Testis (tissue), 3 donors: ENCODE results near the gene TLK1. TPM values are rescaled to one million over a fixed set of nuclear protein-coding genes. Genes with fewer than 3 reads are reported as not detected.

Experiments
- DNase-seq: peaks from one replicate; pipeline ENCODE4 v3.0.0-alpha.2; 2019
- H3K27ac ChIP-seq, 2 donors: fragments of 200-600 bp; sonication (generic); one replicate each; pipeline ENCODE4 v1.5.1; 2019
- H3K27me3 ChIP-seq: fragments of 200-600 bp; sonication (generic); one replicate; pipeline ENCODE4 v1.5.1; 2019
- H3K36me3 ChIP-seq: fragments of 200-600 bp; sonication (generic); one replicate; pipeline ENCODE4 v1.5.1; 2017; ENCODE audit warnings: low read depth; ENCODE audit errors: missing control alignments
- H3K4me1 ChIP-seq: fragments of 200-600 bp; sonication (generic); one replicate; pipeline ENCODE4 v1.5.1; 2019
- H3K4me3 ChIP-seq, 2 donors: fragments of 200-600 bp; sonication (generic); one replicate each; pipeline ENCODE4 v1.5.1; 2017 to 2019
- H3K9me3 ChIP-seq: fragments of 200-600 bp; sonication (generic); one replicate; pipeline ENCODE4 v1.5.1; 2017
- CTCF ChIP-seq, 3 experiments: fragments of 450-650 bp in 2 of 3; fragments of 200-600 bp in 1 of 3; sonication (generic) in 1 of 3; IDR thresholded peaks; one replicate each; pipeline ENCODE4 v1.5.1; 2016 to 2019; ENCODE audit warnings: antibody characterized with exemption in 3 of 3, mild to moderate bottlenecking in 2 of 3, moderate library complexity in 1 of 3
- POLR2A ChIP-seq: fragments of 450-650 bp; IDR thresholded peaks from one replicate; pipeline ENCODE4 v1.6.1; 2017; ENCODE audit warnings: antibody characterized with exemption, mild to moderate bottlenecking, moderate library complexity
- WGBS, 2 donors: methylation state at CpG; one replicate each; pipeline ENCODE4 v1.1.5; 2018; 5-methylcytosine and 5-hydroxymethylcytosine counted together
- intact Hi-C: fragments of 100-400 bp; cut with DNase I; formaldehyde crosslinking; loops from one replicate; pipeline ENCODE4 v1.15.1; 2023; ENCODE audit warnings: low total_unique reads
- polyA plus RNA-seq: library from polyadenylated mRNA; stranded (reverse); fragments of 350-450 nt; fragmentation: Illumina TruSeq; extraction: RNeasy Lipid Tissue Mini Kit (QIAGEN cat#74804); gene quantifications from one replicate; pipeline ENCODE4 v1.2.3, GENCODE V29; 2014; ENCODE audit warnings: low read depth, low replicate concordance; ENCODE audit not compliant: insufficient read depth
- total RNA-seq, 2 donors: library from RNA; depleted of rRNA; stranded (reverse); fragments of >200 nt; gene quantifications; one replicate each; pipeline ENCODE4 v1.2.3, GENCODE V29; 2016

TLK1 gene
- total and polyA plus RNA-seq, 3 donors from 2014 or later, result 36.8 to 112 (median 110) TPM

- Histone ChIP-seq H3K36me3 (no peaks in the 10 kb centered on the region), H3K27me3 (no peaks in the 10 kb centered on the region), H3K4me1 (no peaks in the 10 kb centered on the region), H3K27ac (no peak overlapping the region), H3K4me3 (no peak overlapping the region), H3K9me3 (no peaks in the 10 kb centered on the region)
- 77 to 84% methylated on average over 8 of the region's 8 CpGs for WGBS, 2 donors
- TF ChIP-seq POLR2A, result no peak
- no peak for TF ChIP-seq CTCF (IDR thresholded peaks at IDR 0.05)
- no peak for DNase-seq
- intact Hi-C loops, result no loop called here
Measured at GRCh38 chr2:170986566-170987258, 174.0 kb downstream of the TLK1 start.

DNA sequence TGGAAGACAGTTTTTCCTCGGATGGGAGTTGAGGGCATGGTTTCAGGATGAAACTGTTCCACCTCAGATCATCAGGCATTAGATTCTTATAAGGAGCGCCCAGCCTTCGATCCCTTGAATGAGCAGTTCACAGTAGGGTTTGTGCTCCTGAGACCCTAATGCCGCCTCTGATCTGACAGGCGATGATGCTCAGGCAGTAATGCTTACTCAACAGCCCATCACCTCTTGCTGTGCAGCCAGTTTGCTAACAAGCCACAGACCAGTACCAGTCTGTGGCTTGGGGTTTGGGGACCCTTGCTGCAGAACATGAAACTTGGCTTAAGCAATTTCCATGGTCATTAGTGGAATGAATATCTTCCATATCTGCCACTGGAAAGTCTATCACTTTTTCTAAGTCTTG, 175.3 kb downstream of the TLK1 start:
- Histone ChIP-seq H3K9me3 (no peaks in the 10 kb centered on the region), H3K27ac (no peak overlapping the region), H3K4me3 (no peak overlapping the region), H3K27me3 (no peaks in the 10 kb centered on the region), H3K4me1 (no peaks in the 10 kb centered on the region), H3K36me3 (no peaks in the 10 kb centered on the region)
- intact Hi-C loops, result no loop called here
- TF ChIP-seq CTCF (IDR thresholded peaks at IDR 0.05), result no peak
- DNase-seq, result no peak
- 76 to 79% methylated on average over 5 of the region's 5 CpGs for WGBS, 2 donors

- intact Hi-C loops, result no loop called here
- Histone ChIP-seq H3K36me3 (no peaks in the 10 kb centered on the region), H3K27me3 (no peaks in the 10 kb centered on the region), H3K9me3 (no peaks in the 10 kb centered on the region), H3K4me1 (no peaks in the 10 kb centered on the region), H3K27ac (no peak overlapping the region), H3K4me3 (no peak overlapping the region)
- no peak for DNase-seq
- 40 to 63% methylated on average over 1 of the region's 1 CpG for WGBS, 2 donors
- TF ChIP-seq POLR2A (no peak), CTCF (IDR thresholded peaks at IDR 0.05) (no peak)
Measured at GRCh38 chr2:170984079-170984478, 176.6 kb downstream of the TLK1 start.

GRCh38 chr2:170975943-170976270, 184.8 kb downstream of the TLK1 start:
- peaks cover 10% of the 10 kb centered on the region for H3K4me1 ChIP-seq
- H3K4me3 ChIP-seq, result no peak overlapping the region
- no peaks in the 10 kb centered on the region for H3K9me3 ChIP-seq
- DNase-seq, result no peak
- WGBS, 2 donors, result 86 to 92% methylated on average over 4 of the region's 4 CpGs
- no peaks in the 10 kb centered on the region for H3K27me3 ChIP-seq
- H3K27ac ChIP-seq, result no peak overlapping the region
- intact Hi-C loops, result loop anchor here (10.0 kb wide), 1 partner anchor 179 kb away; no protein-coding TSS in a partner anchor
- TF ChIP-seq CTCF (IDR thresholded peaks at IDR 0.05) (no peak), POLR2A (no peak)
- H3K36me3 ChIP-seq, result no peaks in the 10 kb centered on the region
